ACC112 (cell line): ENCODE measurements around the gene LRRK2.

Experiments
- H2AFZ ChIP-seq: fragments of 200-600 bp; sonication (generic); one replicate; pipeline ENCODE4 v1.6.0; 2017; ENCODE audit warnings: antibody characterized with exemption, low read length; ENCODE audit not compliant: unreplicated experiment
- H3K27ac ChIP-seq: fragments of 200-600 bp; sonication (generic); 2 replicates; pipeline ENCODE4 v1.5.1; 2014; ENCODE audit warnings: low read depth, mild to moderate bottlenecking, antibody characterized with exemption, low read length, moderate library complexity
- H3K27me3 ChIP-seq: fragments of 200-600 bp; sonication (generic); 2 replicates; pipeline ENCODE4 v1.6.1; 2014; ENCODE audit warnings: mild to moderate bottlenecking, antibody characterized with exemption, low read length, moderate library complexity, mixed read lengths; ENCODE audit not compliant: insufficient read depth
- H3K36me3 ChIP-seq: fragments of 200-600 bp; sonication (generic); 2 replicates; pipeline ENCODE4 v1.6.1; 2016; ENCODE audit warnings: mild to moderate bottlenecking, antibody characterized with exemption, low read length, moderate library complexity, mixed read lengths; ENCODE audit not compliant: insufficient read depth
- H3K4me1 ChIP-seq: fragments of 200-600 bp; sonication (generic); one replicate; pipeline ENCODE4 v1.6.1; 2016; ENCODE audit warnings: low read length, mixed read lengths; ENCODE audit not compliant: insufficient read depth, unreplicated experiment, control insufficient read depth
- H3K4me3 ChIP-seq: fragments of 200-600 bp; sonication (generic); 2 replicates; pipeline ENCODE4 v1.5.1; 2014; ENCODE audit warnings: mild to moderate bottlenecking, low read depth, low read length
- H3K79me2 ChIP-seq: fragments of 200-600 bp; sonication (generic); one replicate; pipeline ENCODE4 v1.6.0; 2016; ENCODE audit warnings: low read length; ENCODE audit not compliant: control insufficient read depth, unreplicated experiment, insufficient read depth

LRRK2 gene

GRCh38 chr12:40286583-40286982 is 61.8 kb downstream of the LRRK2 start:
- Histone ChIP-seq H3K4me1 (no peaks in the 10 kb centered on the region), H3K36me3 (peaks cover 12% of the 10 kb centered on the region; the same call in 1 of the 2 replicates), H3K27ac (no peak overlapping the region), H3K4me3 (no peak overlapping the region), H3K79me2 (no peaks in the 10 kb centered on the region), H2AFZ (no peak overlapping the region), H3K27me3 (no peaks in the 10 kb centered on the region)

- Histone ChIP-seq H2AFZ (no peak overlapping the region), H3K4me1 (no peaks in the 10 kb centered on the region), H3K27me3 (no peaks in the 10 kb centered on the region), H3K79me2 (no peaks in the 10 kb centered on the region), H3K4me3 (no peak overlapping the region), H3K27ac (no peak overlapping the region), H3K36me3 (peaks cover 12% of the 10 kb centered on the region; the same call in 1 of the 2 replicates)
Observed at GRCh38 chr12:40287369-40287975, 62.7 kb downstream of the LRRK2 start.

GRCh38 chr12:40292788-40293429 is 68.1 kb downstream of the LRRK2 start:
- H3K27me3 ChIP-seq: no peaks in the 10 kb centered on the region
- peaks cover 9% of the 10 kb centered on the region; the same call in 1 of the 2 replicates for H3K36me3 ChIP-seq
- H3K27ac ChIP-seq: no peak overlapping the region
- H3K79me2 ChIP-seq: no peaks in the 10 kb centered on the region
- no peak overlapping the region for H3K4me3 ChIP-seq
- peaks cover 5% of the 10 kb centered on the region for H3K4me1 ChIP-seq
- no peak overlapping the region for H2AFZ ChIP-seq

GRCh38 chr12:40298341-40298740 is 73.5 kb downstream of the LRRK2 start:
- H2AFZ ChIP-seq: no peak overlapping the region
- peaks cover 10% of the 10 kb centered on the region for H3K4me1 ChIP-seq
- no peak overlapping the region for H3K27ac ChIP-seq
- no peaks in the 10 kb centered on the region for H3K79me2 ChIP-seq
- H3K36me3 ChIP-seq: no peaks in the 10 kb centered on the region
- no peaks in the 10 kb centered on the region for H3K27me3 ChIP-seq
- no peak overlapping the region for H3K4me3 ChIP-seq

GRCh38 chr12:40300490-40300889 is 75.7 kb downstream of the LRRK2 start:
- Histone ChIP-seq H3K27me3 (no peaks in the 10 kb centered on the region), H3K4me3 (no peak overlapping the region), H3K27ac (no peak overlapping the region), H2AFZ (no peak overlapping the region), H3K4me1 (peaks cover 4% of the 10 kb centered on the region), H3K36me3 (no peaks in the 10 kb centered on the region), H3K79me2 (no peaks in the 10 kb centered on the region)

- no peaks in the 10 kb centered on the region for H3K27me3 ChIP-seq
- no peaks in the 10 kb centered on the region for H3K79me2 ChIP-seq
- H3K27ac ChIP-seq: no peak overlapping the region
- H3K4me1 ChIP-seq: no peaks in the 10 kb centered on the region
- H3K4me3 ChIP-seq: no peak overlapping the region
- no peak overlapping the region for H2AFZ ChIP-seq
- H3K36me3 ChIP-seq: no peaks in the 10 kb centered on the region
Observed at GRCh38 chr12:40309001-40309400, 84.2 kb downstream of the LRRK2 start.

- Histone ChIP-seq H2AFZ (no peak overlapping the region), H3K27ac (no peak overlapping the region), H3K4me1 (no peaks in the 10 kb centered on the region), H3K4me3 (no peak overlapping the region), H3K36me3 (no peaks in the 10 kb centered on the region), H3K79me2 (no peaks in the 10 kb centered on the region), H3K27me3 (no peaks in the 10 kb centered on the region)
Observed at GRCh38 chr12:40310211-40310610, 85.4 kb downstream of the LRRK2 start.

GRCh38 chr12:40312196-40312595 is 87.4 kb downstream of the LRRK2 start:
- no peaks in the 10 kb centered on the region for H3K4me1 ChIP-seq
- H3K4me3 ChIP-seq: no peak overlapping the region
- H2AFZ ChIP-seq: no peak overlapping the region
- H3K79me2 ChIP-seq: no peaks in the 10 kb centered on the region
- H3K27ac ChIP-seq: no peak overlapping the region
- H3K36me3 ChIP-seq: no peaks in the 10 kb centered on the region
- H3K27me3 ChIP-seq: no peaks in the 10 kb centered on the region

GRCh38 chr12:40312982-40313576 is 88.3 kb downstream of the LRRK2 start:
- H3K79me2 ChIP-seq: no peaks in the 10 kb centered on the region
- H3K4me1 ChIP-seq: no peaks in the 10 kb centered on the region
- no peak overlapping the region for H2AFZ ChIP-seq
- no peak overlapping the region for H3K4me3 ChIP-seq
- H3K36me3 ChIP-seq: no peaks in the 10 kb centered on the region
- no peaks in the 10 kb centered on the region for H3K27me3 ChIP-seq
- H3K27ac ChIP-seq: no peak overlapping the region

GRCh38 chr12:40313928-40314327 is 89.1 kb downstream of the LRRK2 start:
- Histone ChIP-seq H3K4me1 (no peaks in the 10 kb centered on the region), H3K36me3 (no peaks in the 10 kb centered on the region), H2AFZ (no peak overlapping the region), H3K79me2 (no peaks in the 10 kb centered on the region), H3K4me3 (no peak overlapping the region), H3K27me3 (no peaks in the 10 kb centered on the region), H3K27ac (no peak overlapping the region)

GRCh38 chr12:40314927-40315326 is 90.1 kb downstream of the LRRK2 start:
- H3K27me3 ChIP-seq: no peaks in the 10 kb centered on the region
- H3K4me3 ChIP-seq: no peak overlapping the region
- no peak overlapping the region for H3K27ac ChIP-seq
- H3K4me1 ChIP-seq: no peaks in the 10 kb centered on the region
- no peaks in the 10 kb centered on the region for H3K36me3 ChIP-seq
- H2AFZ ChIP-seq: no peak overlapping the region
- no peaks in the 10 kb centered on the region for H3K79me2 ChIP-seq
